GM18951 (cell line): ENCODE data around the gene LYRM4.
"Not testable (repeated sequence)": the region's sequence is repeated elsewhere in the genome, so short reads cannot be mapped to it uniquely, and the experiment has no call there.

ENCODE experiments used
- POLR2A ChIP-seq: IDR thresholded peaks from 4 replicates; pipeline ENCODE4 v1.6.1; 2011; ENCODE audit warnings: mild to moderate bottlenecking; ENCODE audit not compliant: insufficient read length, insufficient read depth; ENCODE audit errors: extremely low read depth
- in situ Hi-C: fragments of 300-500 bp; cut with MboI; formaldehyde crosslinking; loops from one replicate; pipeline ENCODE4 v1.12.0; 2022; ENCODE audit warnings: low sequenced_read_pairs, mixed read lengths, inconsistent platforms; ENCODE audit not compliant: unreplicated experiment

LYRM4 gene

DNA sequence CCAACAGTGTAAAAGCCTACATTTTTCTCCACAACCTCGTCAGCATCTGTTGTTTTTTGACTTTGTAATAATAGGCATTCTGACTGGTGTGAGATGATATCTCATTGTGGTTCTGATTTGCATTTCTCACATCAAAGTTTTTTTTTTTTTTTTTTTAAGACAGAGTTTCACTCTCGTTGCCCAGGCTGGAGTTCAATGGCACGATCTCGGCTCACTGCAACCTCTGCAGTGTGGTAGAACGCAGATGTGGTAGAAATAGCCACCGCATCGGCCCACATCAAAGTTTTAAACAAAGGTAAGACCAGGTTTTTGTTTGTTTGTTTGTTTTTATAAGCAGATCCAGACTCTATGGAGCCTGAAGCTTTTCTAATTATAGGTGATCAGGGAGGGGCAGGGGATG, 188.3 kb downstream of the LYRM4 start:
- in situ Hi-C loops = no loop called here
- TF ChIP-seq POLR2A = no peak

- no peak for TF ChIP-seq POLR2A
- in situ Hi-C loops = no loop called here
Measured at GRCh38 chr6:5071216-5071615, 189.5 kb downstream of the LYRM4 start.

GRCh38 chr6:5068153-5068751, 192.5 kb downstream of the LYRM4 start:
- in situ Hi-C loops = no loop called here
- TF ChIP-seq POLR2A = no peak

- in situ Hi-C loops = no loop called here
- TF ChIP-seq POLR2A = no peak
Measured at GRCh38 chr6:5067305-5067704, 193.4 kb downstream of the LYRM4 start.

- in situ Hi-C loops = no loop called here
- TF ChIP-seq POLR2A = no peak
Measured at GRCh38 chr6:5066456-5067093, 194.2 kb downstream of the LYRM4 start.

DNA sequence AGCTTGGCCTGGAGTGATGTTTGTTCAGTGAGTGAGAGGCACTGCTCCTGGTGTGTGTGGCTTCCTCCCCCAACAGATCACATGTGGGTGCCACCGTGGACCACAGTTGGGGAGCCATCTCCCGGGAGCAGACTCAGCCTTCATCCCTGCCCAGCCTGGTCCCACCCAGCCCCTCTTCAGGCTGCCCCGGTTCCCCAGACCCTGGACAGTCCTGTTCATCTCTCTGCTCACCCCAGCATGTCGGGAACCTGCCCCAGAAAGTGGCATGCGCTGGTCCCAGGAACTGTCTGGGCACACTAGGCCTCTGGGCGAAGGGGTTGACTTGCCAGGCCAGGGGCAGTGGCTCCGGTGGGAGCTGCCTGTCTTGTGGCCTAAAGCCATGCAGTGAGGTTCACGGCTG, 197.1 kb downstream of the LYRM4 start:
- in situ Hi-C loops = no loop called here
- no peak for TF ChIP-seq POLR2A

- in situ Hi-C loops = no loop called here
- no peak for TF ChIP-seq POLR2A
Measured at GRCh38 chr6:5061152-5061551, 199.6 kb downstream of the LYRM4 start.

- in situ Hi-C loops = not testable (repeated sequence)
Measured at GRCh38 chr6:5060439-5060838, 200.3 kb downstream of the LYRM4 start.

DNA sequence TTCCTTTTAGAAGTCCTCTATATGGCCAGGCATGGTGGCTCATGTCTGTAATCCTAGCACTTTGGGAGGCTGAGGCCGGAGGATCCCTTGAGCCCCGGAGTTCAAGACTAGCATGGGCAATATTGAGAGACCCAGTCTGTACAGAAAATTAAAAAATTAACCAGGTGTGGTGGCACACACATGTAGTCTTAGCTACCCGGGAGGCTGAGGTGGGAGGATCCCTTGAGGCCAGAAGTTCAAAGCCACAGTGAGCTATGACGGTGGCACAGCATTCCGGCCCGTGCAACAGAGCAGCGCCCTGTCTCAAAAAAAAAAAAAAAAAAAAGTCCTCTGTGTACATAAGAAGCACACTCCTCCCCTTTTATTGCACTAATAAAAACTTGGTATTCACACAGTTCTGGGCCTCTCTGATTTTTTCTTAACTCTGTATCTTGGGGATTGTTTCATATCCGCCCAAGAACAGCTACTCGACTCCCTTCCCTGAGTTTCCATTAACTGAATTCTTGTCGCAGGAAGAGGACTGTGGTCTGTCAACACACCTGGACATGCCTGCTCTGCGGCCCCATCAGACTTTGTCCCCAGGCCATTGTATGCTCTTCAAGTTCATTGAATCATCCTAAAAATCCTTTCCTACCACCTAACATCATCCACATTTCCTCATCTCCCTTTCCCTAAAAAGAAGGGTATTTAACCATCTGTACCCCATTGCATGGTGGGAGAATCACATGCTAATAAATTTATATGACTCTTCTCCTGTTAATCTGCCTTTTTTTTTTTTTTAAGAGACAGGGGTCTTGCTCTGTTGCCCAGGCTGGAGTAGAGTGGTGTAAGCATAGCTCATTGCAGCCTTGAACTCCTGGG, 201.5 kb downstream of the LYRM4 start:
- no peak for TF ChIP-seq POLR2A
- in situ Hi-C loops = no loop called here
